T-cell (primary cell): ENCODE data around the gene TMEM131L. TPM values are rescaled to one million over a fixed set of nuclear protein-coding genes. Genes with fewer than 3 reads are reported as not detected.

Experiments used
- ATAC-seq, 4 experiments: fragments of 200-7000 bp in 3 of 4; fragments of 150-1000 bp in 1 of 4; cut with Tn5 transposase; replicated peaks in 1 of 4; 1 replicate in 3 of 4; 2 replicates in 1 of 4; pipeline ENCODE4 v1.10.0; 2021; ENCODE audit warnings: moderate library complexity in 3 of 4, mild to moderate bottlenecking in 2 of 4, moderate number of reproducible peaks in 1 of 4
- CTCF ChIA-PET, 2 donors: fragments of 300-600 bp; sonication (Branson Sonifier 250); formaldehyde crosslinking; loops; one replicate each; lab custom pipeline; 2022; ENCODE audit warnings: antibody characterized with exemption in 2 of 2; lab: Charles Lee
- POLR2A ChIA-PET, 2 donors: fragments of 300-600 bp; sonication (Branson Sonifier 250); formaldehyde crosslinking; loops; one replicate each; lab custom pipeline; 2022; ENCODE audit warnings: antibody characterized with exemption in 2 of 2; lab: Charles Lee
- DNase-seq, 35 experiments: peaks; one replicate each; pipeline versions ENCODE4 v3.0.0 to v3.0.0-alpha.2; 2013 to 2023
- H3K27ac ChIP-seq: one replicate; pipeline ENCODE4 v1.5.1; 2013; ENCODE audit warnings: low read length
- H3K27me3 ChIP-seq, 2 experiments: replicated peaks in 1 of 2; 1 replicate in 1 of 2; 2 replicates in 1 of 2; pipeline versions ENCODE4 v1.6.1 to v1.7.0; 2013; ENCODE audit warnings: low read length in 1 of 2, mixed read lengths in 1 of 2; ENCODE audit not compliant: control insufficient read depth in 2 of 2, insufficient read depth in 2 of 2; ENCODE audit errors: extremely low read depth in 1 of 2
- H3K36me3 ChIP-seq, 2 donors: 1 replicate in 1 of 2; 2 replicates in 1 of 2; pipeline versions ENCODE4 v1.6.1 to v1.7.0; 2013; ENCODE audit warnings: low read length in 1 of 2; ENCODE audit not compliant: control insufficient read depth in 2 of 2, insufficient read depth in 1 of 2; ENCODE audit errors: extremely low read depth in 1 of 2
- H3K4me1 ChIP-seq, 2 experiments: 1 replicate in 1 of 2; 2 replicates in 1 of 2; pipeline versions ENCODE4 v1.6.1 to v1.7.0; 2013; ENCODE audit warnings: low read length in 2 of 2, mixed read lengths in 1 of 2; ENCODE audit not compliant: insufficient read depth in 2 of 2, control insufficient read depth in 1 of 2; ENCODE audit errors: extremely low read depth in 1 of 2
- H3K4me3 ChIP-seq, 2 donors: 1 replicate in 1 of 2; 2 replicates in 1 of 2; pipeline versions ENCODE4 v1.5.1 to v1.7.0; 2013; ENCODE audit warnings: mild to moderate bottlenecking in 2 of 2, low read length in 1 of 2, moderate library complexity in 1 of 2; ENCODE audit not compliant: control insufficient read depth in 1 of 2; ENCODE audit errors: extremely low read depth in 1 of 2
- H3K9me3 ChIP-seq: 2 replicates; pipeline ENCODE4 v1.7.0; 2013
- H3K27ac Mint-ChIP-seq, 2 donors: one replicate each; pipeline ENCODE4 v1.8.0; 2020 to 2021; ENCODE audit warnings: mild to moderate bottlenecking in 2 of 2, mixed read lengths in 2 of 2
- H3K27me3 Mint-ChIP-seq, 2 donors: one replicate each; pipeline ENCODE4 v1.8.0; 2021 to 2022; ENCODE audit warnings: mixed read lengths in 2 of 2
- H3K36me3 Mint-ChIP-seq: one replicate; pipeline ENCODE4 v1.8.0; 2021; ENCODE audit warnings: mixed read lengths
- H3K4me1 Mint-ChIP-seq, 3 donors: one replicate each; pipeline ENCODE4 v1.8.0; 2020 to 2022; ENCODE audit warnings: mixed read lengths in 3 of 3, mild to moderate bottlenecking in 1 of 3
- H3K4me3 Mint-ChIP-seq, 3 donors: one replicate each; pipeline ENCODE4 v1.8.0; 2020 to 2022; ENCODE audit warnings: mild to moderate bottlenecking in 3 of 3, mixed read lengths in 3 of 3, moderate library complexity in 3 of 3
- H3K9me3 Mint-ChIP-seq, 3 donors: one replicate each; pipeline ENCODE4 v1.8.0; 2020 to 2022; ENCODE audit warnings: mixed read lengths in 3 of 3
- WGBS: methylation state at CpG from one replicate; pipeline ENCODE4 v1.1.5; 2013; ENCODE audit warnings: missing lambda C conversion rate; ENCODE audit not compliant: insufficient coverage; 5-methylcytosine and 5-hydroxymethylcytosine counted together
- total RNA-seq, 35 experiments: library from RNA in 6 of 35; stranded (reverse) in 6 of 35; fragments of 120-200 nt in 1 of 35; gene quantifications; one replicate each; pipeline versions ENCODE4 v1.2.1 to v1.2.4 and lab custom pipeline; 2013 to 2026

Gene TMEM131L
- total RNA-seq, 5 donors from 2014 or later (not counting 1 experiment from before 2014, with no cell fraction given), result 60.7 to 115 (median 72.6) TPM

GRCh38 chr4:153616006-153616555 is 149.9 kb downstream of the TMEM131L start:
- DNase-seq, result no peak

GRCh38 chr4:153618833-153619232 is 152.7 kb downstream of the TMEM131L start:
- ChIA-PET POLR2A (interaction anchor here in 1 of 2 donors (1.0 kb wide), 1 partner anchor 25 kb away, joined by 3 read pairs; no protein-coding TSS in a partner anchor), CTCF (interaction anchor here in 1 of 2 donors (0.5 to 0.6 kb wide), 2 partner anchors 275 to 931 kb away, joined by 3 to 6 read pairs; partner anchors contain the start of gene MND1)
- Histone ChIP-seq H3K27ac (no peak overlapping the region), H3K4me1 (peaks cover 0 to 9% of the 10 kb centered on the region in 2 experiments), H3K9me3 (no peaks in the 10 kb centered on the region), H3K36me3 (peaks cover 11 to 96% of the 10 kb centered on the region in 2 donors), H3K4me3 (no peak overlapping the region), H3K27me3 (no peaks in the 10 kb centered on the region)
- no peak for ATAC-seq
- DNase-seq, result no peak
- WGBS, result 97% methylated on average over 5 of the region's 6 CpGs
- peaks cover 16 to 38% (median 36%) of the 10 kb centered on the region in 3 donors for H3K4me1 Mint-ChIP-seq
- H3K4me3 Mint-ChIP-seq, result peak overlapping the region in 1 of 3 donors; percentile 4
- no peaks in the 10 kb centered on the region for H3K27me3 Mint-ChIP-seq
- no peaks in the 10 kb centered on the region for H3K9me3 Mint-ChIP-seq
- H3K36me3 Mint-ChIP-seq, result peaks cover 75% of the 10 kb centered on the region
- peak overlapping the region; percentile 13 to 55 for H3K27ac Mint-ChIP-seq

More at GRCh38 chr4:153616006-153616555, 149.9 kb downstream of the TMEM131L start:
- H3K27me3 Mint-ChIP-seq, result no peaks in the 10 kb centered on the region
- H3K9me3 Mint-ChIP-seq, result no peaks in the 10 kb centered on the region
- peak overlapping the region; percentile 64 to 72 for H3K27ac Mint-ChIP-seq
- CTCF ChIA-PET, result interaction anchor here in 1 of 2 donors (0.9 kb wide), 1 partner anchor 84 kb away, joined by 3 read pairs; no protein-coding TSS in a partner anchor
- ATAC-seq, result peak in 3 of 4 experiments; percentile 54 to 74 (median 62)
- Histone ChIP-seq H3K9me3 (no peaks in the 10 kb centered on the region), H3K27ac (no peak overlapping the region), H3K27me3 (no peaks in the 10 kb centered on the region), H3K4me3 (no peak overlapping the region), H3K4me1 (peaks cover 0 to 10% of the 10 kb centered on the region in 2 experiments), H3K36me3 (peaks cover under 1 to 92% of the 10 kb centered on the region in 2 donors)
- 80% methylated on average over 1 of the region's 8 CpGs for WGBS
- H3K36me3 Mint-ChIP-seq, result peaks cover 75% of the 10 kb centered on the region
- H3K4me1 Mint-ChIP-seq, result peaks cover 38 to 48% (median 40%) of the 10 kb centered on the region in 3 donors
- POLR2A ChIA-PET, result no interaction called here
- H3K4me3 Mint-ChIP-seq, result no peak overlapping the region

GRCh38 chr4:153619811-153620210 is 153.7 kb downstream of the TMEM131L start:
- DNase-seq, result no peak
- Mint-ChIP-seq H3K9me3 (no peaks in the 10 kb centered on the region), H3K4me3 (no peak overlapping the region), H3K27me3 (no peaks in the 10 kb centered on the region), H3K36me3 (peaks cover 68% of the 10 kb centered on the region), H3K27ac (peak overlapping the region; percentile 70 to 74), H3K4me1 (peaks cover 6 to 28% (median 26%) of the 10 kb centered on the region in 3 donors)
- Histone ChIP-seq H3K27ac (no peak overlapping the region), H3K27me3 (no peaks in the 10 kb centered on the region), H3K36me3 (peaks cover 13 to 94% of the 10 kb centered on the region in 2 donors), H3K4me3 (no peak overlapping the region), H3K9me3 (no peaks in the 10 kb centered on the region), H3K4me1 (peaks cover 0 to 6% of the 10 kb centered on the region in 2 experiments)
- POLR2A ChIA-PET, result interaction anchor here (0.6 kb wide), 2 partner anchors 162 to 195 kb away, joined by 3 to 10 read pairs; no protein-coding TSS in a partner anchor
- ATAC-seq, result no peak
- CTCF ChIA-PET, result interaction anchor here in 1 of 2 donors (0.6 kb wide), 1 partner anchor 44 kb away, joined by 4 read pairs; no protein-coding TSS in a partner anchor
- no CpG with 5 or more reads among the region's 2 CpGs for WGBS

- Mint-ChIP-seq H3K4me1 (peaks cover under 1 to 22% (median 20%) of the 10 kb centered on the region in 3 donors), H3K4me3 (no peak overlapping the region), H3K27me3 (no peaks in the 10 kb centered on the region), H3K27ac (peak overlapping the region; percentile 45 to 59), H3K9me3 (no peaks in the 10 kb centered on the region), H3K36me3 (peaks cover 68% of the 10 kb centered on the region)
- CTCF ChIA-PET, result interaction anchor here in 1 of 2 donors (0.9 kb wide), 1 partner anchor 23 kb away, joined by 3 read pairs; no protein-coding TSS in a partner anchor
- no CpG with 5 or more reads among the region's 1 CpG for WGBS
- H3K9me3 ChIP-seq, result no peaks in the 10 kb centered on the region
- H3K4me1 ChIP-seq, result peaks cover 0 to 6% of the 10 kb centered on the region in 2 experiments
- H3K27me3 ChIP-seq, result no peaks in the 10 kb centered on the region
- no peak overlapping the region for H3K4me3 ChIP-seq
- H3K36me3 ChIP-seq, result peaks cover 19 to 94% of the 10 kb centered on the region in 2 donors
- POLR2A ChIA-PET, result interaction anchor here in 1 of 2 donors (0.6 kb wide), 1 partner anchor 162 kb away, joined by 3 read pairs; no protein-coding TSS in a partner anchor
- H3K27ac ChIP-seq, result no peak overlapping the region
- ATAC-seq (no peak), DNase-seq (no peak)
These were observed 154.2 kb downstream of the TMEM131L start for GRCh38 chr4:153620352-153620751.

- ChIA-PET POLR2A (no interaction called here), CTCF (interaction anchor here in 1 of 2 donors (0.7 kb wide), 1 partner anchor 534 kb away, joined by 3 read pairs; no protein-coding TSS in a partner anchor)
- no peaks in the 10 kb centered on the region for H3K9me3 Mint-ChIP-seq
- Histone ChIP-seq H3K27me3 (no peaks in the 10 kb centered on the region), H3K27ac (no peak overlapping the region), H3K4me3 (no peak overlapping the region), H3K9me3 (no peaks in the 10 kb centered on the region), H3K36me3 (peaks cover 23 to 96% of the 10 kb centered on the region in 2 donors), H3K4me1 (no peaks in the 10 kb centered on the region)
- H3K27ac Mint-ChIP-seq, result peak overlapping the region in 1 of 2 donors; percentile 68
- ATAC-seq, result no peak
- peaks cover 71% of the 10 kb centered on the region for H3K36me3 Mint-ChIP-seq
- H3K4me1 Mint-ChIP-seq, result peaks cover 0 to 8% (median 8%) of the 10 kb centered on the region in 3 donors
- no peaks in the 10 kb centered on the region for H3K27me3 Mint-ChIP-seq
- 100% methylated on average over 1 of the region's 5 CpGs for WGBS
- no peak overlapping the region for H3K4me3 Mint-ChIP-seq
- DNase-seq, result no peak
These were observed 155.9 kb downstream of the TMEM131L start for GRCh38 chr4:153622093-153622492.

- H3K27me3 Mint-ChIP-seq, result no peaks in the 10 kb centered on the region
- POLR2A ChIA-PET, result no interaction called here
- H3K4me3 ChIP-seq, result no peak overlapping the region
- no peaks in the 10 kb centered on the region for H3K9me3 Mint-ChIP-seq
- peaks cover 0 to 6% (median 6%) of the 10 kb centered on the region in 3 donors for H3K4me1 Mint-ChIP-seq
- peak overlapping the region; percentile 50 to 74 for H3K27ac Mint-ChIP-seq
- no peak overlapping the region for H3K4me3 Mint-ChIP-seq
- CTCF ChIA-PET, result no interaction called here
- no peak overlapping the region for H3K27ac ChIP-seq
- ATAC-seq, result no peak
- H3K4me1 ChIP-seq, result no peaks in the 10 kb centered on the region
- no peaks in the 10 kb centered on the region for H3K27me3 ChIP-seq
- WGBS, result 86% methylated on average over 12 of the region's 12 CpGs
- H3K36me3 ChIP-seq, result peaks cover 28 to 96% of the 10 kb centered on the region in 2 donors
- peaks cover 72% of the 10 kb centered on the region for H3K36me3 Mint-ChIP-seq
- no peaks in the 10 kb centered on the region for H3K9me3 ChIP-seq
- no peak for DNase-seq
These were observed 156.6 kb downstream of the TMEM131L start for GRCh38 chr4:153622778-153623240.
